ENCODE data around the gene RSPH6A. TPM values are rescaled to one million over a fixed set of nuclear protein-coding genes. Genes with fewer than 3 reads are reported as not detected.

Gene RSPH6A
- total and polyA plus RNA-seq, 10 of the 15 experiments (the other 5 are each of a cell fraction or from before 2014, with no cell fraction given) = 0.03 to 0.41 (median 0.22) TPM; not detected in 4

DNA sequence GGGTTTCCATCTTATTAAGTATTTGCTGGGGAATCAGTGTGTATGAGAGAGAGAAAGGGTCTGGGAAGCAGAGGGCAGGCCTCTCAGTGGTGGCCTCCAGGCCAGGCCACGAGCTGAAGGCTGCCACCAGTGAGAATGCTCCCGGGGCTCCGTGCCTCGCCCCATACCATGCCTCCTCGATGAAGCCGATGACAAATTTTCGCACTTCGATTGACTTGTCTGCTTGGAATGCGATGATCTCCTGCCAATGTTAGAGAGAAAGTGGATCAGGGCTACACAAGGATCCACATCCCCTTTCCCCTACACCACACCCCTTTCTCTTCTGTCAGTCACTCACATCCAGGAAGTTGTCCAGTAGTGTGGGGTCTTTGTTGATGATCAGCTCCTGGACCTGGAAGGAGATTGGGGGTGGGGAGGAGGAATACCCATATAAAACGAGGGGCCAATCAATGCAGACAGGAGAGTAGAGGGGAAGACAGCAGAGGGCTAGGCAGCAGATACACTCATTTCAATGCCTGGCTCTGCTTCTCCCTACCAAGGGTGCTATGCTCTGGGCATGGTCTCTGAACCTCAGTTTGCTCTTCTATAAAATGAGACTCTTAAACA, 37.1 kb upstream of the RSPH6A start:
- ChIA-PET RAD21 (ENCODE audit: unreplicated experiment) (no interaction called here), POLR2A (no interaction called here), CTCF (interaction anchor here (0.5 to 0.8 kb wide), 2 partner anchors 35 to 55 kb away, joined by 3 to 4 read pairs; no protein-coding TSS in a partner anchor), SMC1A (ENCODE audit: uncharacterized antibody, unreplicated experiment) (no interaction called here)
- H4K20me1 ChIP-seq (ENCODE audit: control insufficient read depth, insufficient read depth) = no peaks in the 10 kb centered on the region
- no peak overlapping the region for H3K4me2 ChIP-seq (ENCODE audit: control insufficient read depth, insufficient read depth)
- intact Hi-C loops (cut with micrococcal nuclease; ENCODE audit: unreplicated experiment) = no loop called here
- DNase-seq (ENCODE audit: low read depth, low spot score) = no peak
- H3K9me3 ChIP-seq (replicated peaks; ENCODE audit: control insufficient read depth, insufficient read depth, low read length) = no peaks in the 10 kb centered on the region
- in situ Hi-C loops (cut with MboI) = no loop called here
- no peak for ATAC-seq
- WGBS (ENCODE audit: insufficient coverage, insufficient replicate concordance, low lambda C conversion rate, missing lambda C conversion rate) = 95% methylated on average over 10 of the region's 10 CpGs
- H2AFZ ChIP-seq (ENCODE audit: control insufficient read depth, low read depth, low read length) = no peak overlapping the region
- no TSS peak for BruUV-seq (replicated peaks)
- H3K4me1 ChIP-seq (ENCODE audit: control insufficient read depth, insufficient read depth, low read length) = no peaks in the 10 kb centered on the region
- peaks cover 2% of the 10 kb centered on the region; the same call in 1 of the 2 replicates for H3K79me2 ChIP-seq (ENCODE audit: control insufficient read depth, insufficient read depth, low read length)
- no peak overlapping the region for H3K9ac ChIP-seq (ENCODE audit: control insufficient read depth, insufficient read depth, low read length)
- no peak overlapping the region for H3K27ac ChIP-seq (ENCODE audit: control insufficient read depth, insufficient read depth)
- no peak overlapping the region for H3K4me3 ChIP-seq
- H3K36me3 ChIP-seq (ENCODE audit: control insufficient read depth in 2 of 2, insufficient read depth in 2 of 2, low read length in 1 of 2) = peaks cover 33 to 51% of the 10 kb centered on the region in 2 experiments
- FAIRE-seq = no peak
- H3K27me3 ChIP-seq (replicated peaks in 1 of 2; ENCODE audit: control insufficient read depth in 2 of 2, insufficient read depth in 2 of 2, low read length in 1 of 2) = no peaks in the 10 kb centered on the region
- no peak for TF ChIP-seq SUPT20H (IDR thresholded peaks at IDR 0.05; ENCODE audit: borderline replicate concordance, control insufficient read depth, low read depth, low read length)
- no peak for TF ChIP-seq SREBF1 (IDR thresholded peaks at IDR 0.05; ENCODE audit: low read length)
- TF ChIP-seq HCFC1 (IDR thresholded peaks at IDR 0.05; ENCODE audit: low read length) = no peak
- no peak for TF ChIP-seq MXI1 (IDR thresholded peaks at IDR 0.05; ENCODE audit: low read depth, low read length)
- no peak for TF ChIP-seq KLF5 (IDR thresholded peaks at IDR 0.05; ENCODE audit: partially characterized antibody)
- no peak for TF ChIP-seq SMARCA5 (IDR thresholded peaks at IDR 0.05)
- no peak for TF ChIP-seq IRF4 (IDR thresholded peaks at IDR 0.05; ENCODE audit: low read depth, low read length)
- TF ChIP-seq, protein P1, sequence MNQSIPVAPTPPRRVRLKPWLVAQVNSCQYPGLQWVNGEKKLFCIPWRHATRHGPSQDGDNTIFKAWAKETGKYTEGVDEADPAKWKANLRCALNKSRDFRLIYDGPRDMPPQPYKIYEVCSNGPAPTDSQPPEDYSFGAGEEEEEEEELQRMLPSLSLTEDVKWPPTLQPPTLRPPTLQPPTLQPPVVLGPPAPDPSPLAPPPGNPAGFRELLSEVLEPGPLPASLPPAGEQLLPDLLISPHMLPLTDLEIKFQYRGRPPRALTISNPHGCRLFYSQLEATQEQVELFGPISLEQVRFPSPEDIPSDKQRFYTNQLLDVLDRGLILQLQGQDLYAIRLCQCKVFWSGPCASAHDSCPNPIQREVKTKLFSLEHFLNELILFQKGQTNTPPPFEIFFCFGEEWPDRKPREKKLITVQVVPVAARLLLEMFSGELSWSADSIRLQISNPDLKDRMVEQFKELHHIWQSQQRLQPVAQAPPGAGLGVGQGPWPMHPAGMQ (IDR thresholded peaks at IDR 0.05; ENCODE audit: borderline replicate concordance) = no peak
- TF ChIP-seq ZNF622 (IDR thresholded peaks at IDR 0.05) = no peak
- no peak for TF ChIP-seq PAX5 (IDR thresholded peaks at IDR 0.05; ENCODE audit: borderline replicate concordance, low read depth, low read length)
- TF ChIP-seq EED (IDR thresholded peaks at IDR 0.05; ENCODE audit: low read depth) = no peak
- TF ChIP-seq, protein P2, sequence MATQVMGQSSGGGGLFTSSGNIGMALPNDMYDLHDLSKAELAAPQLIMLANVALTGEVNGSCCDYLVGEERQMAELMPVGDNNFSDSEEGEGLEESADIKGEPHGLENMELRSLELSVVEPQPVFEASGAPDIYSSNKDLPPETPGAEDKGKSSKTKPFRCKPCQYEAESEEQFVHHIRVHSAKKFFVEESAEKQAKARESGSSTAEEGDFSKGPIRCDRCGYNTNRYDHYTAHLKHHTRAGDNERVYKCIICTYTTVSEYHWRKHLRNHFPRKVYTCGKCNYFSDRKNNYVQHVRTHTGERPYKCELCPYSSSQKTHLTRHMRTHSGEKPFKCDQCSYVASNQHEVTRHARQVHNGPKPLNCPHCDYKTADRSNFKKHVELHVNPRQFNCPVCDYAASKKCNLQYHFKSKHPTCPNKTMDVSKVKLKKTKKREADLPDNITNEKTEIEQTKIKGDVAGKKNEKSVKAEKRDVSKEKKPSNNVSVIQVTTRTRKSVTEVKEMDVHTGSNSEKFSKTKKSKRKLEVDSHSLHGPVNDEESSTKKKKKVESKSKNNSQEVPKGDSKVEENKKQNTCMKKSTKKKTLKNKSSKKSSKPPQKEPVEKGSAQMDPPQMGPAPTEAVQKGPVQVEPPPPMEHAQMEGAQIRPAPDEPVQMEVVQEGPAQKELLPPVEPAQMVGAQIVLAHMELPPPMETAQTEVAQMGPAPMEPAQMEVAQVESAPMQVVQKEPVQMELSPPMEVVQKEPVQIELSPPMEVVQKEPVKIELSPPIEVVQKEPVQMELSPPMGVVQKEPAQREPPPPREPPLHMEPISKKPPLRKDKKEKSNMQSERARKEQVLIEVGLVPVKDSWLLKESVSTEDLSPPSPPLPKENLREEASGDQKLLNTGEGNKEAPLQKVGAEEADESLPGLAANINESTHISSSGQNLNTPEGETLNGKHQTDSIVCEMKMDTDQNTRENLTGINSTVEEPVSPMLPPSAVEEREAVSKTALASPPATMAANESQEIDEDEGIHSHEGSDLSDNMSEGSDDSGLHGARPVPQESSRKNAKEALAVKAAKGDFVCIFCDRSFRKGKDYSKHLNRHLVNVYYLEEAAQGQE (IDR thresholded peaks at IDR 0.05; ENCODE audit: low read depth, low read length) = no peak
- TF ChIP-seq SMC3 (IDR thresholded peaks at IDR 0.05; ENCODE audit: borderline replicate concordance, low read length) = no peak
- TF ChIP-seq, protein P3, sequence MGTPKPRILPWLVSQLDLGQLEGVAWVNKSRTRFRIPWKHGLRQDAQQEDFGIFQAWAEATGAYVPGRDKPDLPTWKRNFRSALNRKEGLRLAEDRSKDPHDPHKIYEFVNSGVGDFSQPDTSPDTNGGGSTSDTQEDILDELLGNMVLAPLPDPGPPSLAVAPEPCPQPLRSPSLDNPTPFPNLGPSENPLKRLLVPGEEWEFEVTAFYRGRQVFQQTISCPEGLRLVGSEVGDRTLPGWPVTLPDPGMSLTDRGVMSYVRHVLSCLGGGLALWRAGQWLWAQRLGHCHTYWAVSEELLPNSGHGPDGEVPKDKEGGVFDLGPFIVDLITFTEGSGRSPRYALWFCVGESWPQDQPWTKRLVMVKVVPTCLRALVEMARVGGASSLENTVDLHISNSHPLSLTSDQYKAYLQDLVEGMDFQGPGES (IDR thresholded peaks at IDR 0.05) = no peak
- TF ChIP-seq, protein P4, sequence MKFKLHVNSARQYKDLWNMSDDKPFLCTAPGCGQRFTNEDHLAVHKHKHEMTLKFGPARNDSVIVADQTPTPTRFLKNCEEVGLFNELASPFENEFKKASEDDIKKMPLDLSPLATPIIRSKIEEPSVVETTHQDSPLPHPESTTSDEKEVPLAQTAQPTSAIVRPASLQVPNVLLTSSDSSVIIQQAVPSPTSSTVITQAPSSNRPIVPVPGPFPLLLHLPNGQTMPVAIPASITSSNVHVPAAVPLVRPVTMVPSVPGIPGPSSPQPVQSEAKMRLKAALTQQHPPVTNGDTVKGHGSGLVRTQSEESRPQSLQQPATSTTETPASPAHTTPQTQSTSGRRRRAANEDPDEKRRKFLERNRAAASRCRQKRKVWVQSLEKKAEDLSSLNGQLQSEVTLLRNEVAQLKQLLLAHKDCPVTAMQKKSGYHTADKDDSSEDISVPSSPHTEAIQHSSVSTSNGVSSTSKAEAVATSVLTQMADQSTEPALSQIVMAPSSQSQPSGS (IDR thresholded peaks at IDR 0.05; ENCODE audit: low read length) = no peak
- no peak for TF ChIP-seq SIX5 (IDR thresholded peaks at IDR 0.05; ENCODE audit: low read depth, low read length, severe bottlenecking)
- TF ChIP-seq SREBF2 (IDR thresholded peaks at IDR 0.05; ENCODE audit: low read length) = no peak
